ENCODE results near the gene DDT.

- TF ChIP-seq CTCF (IDR thresholded peaks at IDR 0.05 in 8 of 11, conservative IDR thresholded peaks at IDR 0.05 in 3 of 11) (no peak), POLR2AphosphoS5 (IDR thresholded peaks at IDR 0.05) (no peak)
These were observed 31.0 kb upstream of the DDT start, which contains the start of gene GSTT4 for GRCh38 chr22:24005201-24005600.

All from spleen (tissue), 7 donors.